PC-3 (cell line): Measurements from ENCODE around the gene STEAP1B. TPM values are rescaled to one million over a fixed set of nuclear protein-coding genes. Genes with fewer than 3 reads are reported as not detected.

Experiments
- ATAC-seq: fragments of 200-7000 bp; cut with Tn5 transposase; 2 replicates; pipeline ENCODE4 v1.9.1; 2020; ENCODE audit warnings: mild to moderate bottlenecking, moderate library complexity
- BruUV-seq: library from RNA; stranded (reverse); fragments of 400-500 nt; replicated peaks from 2 replicates; lab custom pipeline; 2021; lab: Mats Ljungman, UMichigan
- CTCF ChIA-PET: fragments of 300-600 bp; sonication (Branson Sonifier 250); formaldehyde crosslinking; loops from one replicate; lab custom pipeline; 2022; ENCODE audit warnings: antibody characterized with exemption; lab: Charles Lee
- POLR2A ChIA-PET: fragments of 300-600 bp; sonication (Branson Sonifier 250); formaldehyde crosslinking; loops from one replicate; lab custom pipeline; 2022; ENCODE audit warnings: antibody characterized with exemption; ENCODE audit not compliant: unreplicated experiment; lab: Charles Lee
- DNase-seq: peaks from one replicate; pipeline ENCODE4 v3.0.0-alpha.2; 2015
- H2AFZ ChIP-seq: fragments of 300-600 bp; sonication (generic); 2 replicates; pipeline ENCODE4 v1.6.0; 2016; ENCODE audit warnings: antibody characterized with exemption, low read length
- H3F3A ChIP-seq: fragments of 300-600 bp; sonication (generic); one replicate; pipeline ENCODE4 v1.6.0; 2017; ENCODE audit warnings: antibody characterized with exemption, low read length, control low read depth, mild to moderate bottlenecking; ENCODE audit not compliant: unreplicated experiment
- H3K27ac ChIP-seq: fragments of 300-600 bp; sonication (generic); 2 replicates; pipeline ENCODE4 v1.5.1; 2016; ENCODE audit warnings: mild to moderate bottlenecking, low read length
- H3K27me3 ChIP-seq: fragments of 300-600 bp; sonication (generic); 2 replicates; pipeline ENCODE4 v1.6.1; 2016; ENCODE audit warnings: low read length, mixed read lengths
- H3K36me3 ChIP-seq: fragments of 300-600 bp; sonication (generic); 2 replicates; pipeline ENCODE4 v1.6.1; 2016; ENCODE audit warnings: low read depth, mixed run types, low read length, mixed read lengths
- H3K4me1 ChIP-seq: fragments of 300-600 bp; sonication (generic); 2 replicates; pipeline ENCODE4 v1.5.1; 2016; ENCODE audit warnings: low read length; ENCODE audit not compliant: insufficient read depth
- H3K4me2 ChIP-seq: fragments of 300-600 bp; sonication (generic); 2 replicates; pipeline ENCODE4 v1.6.0; 2016; ENCODE audit warnings: low read length
- H3K4me3 ChIP-seq: fragments of 300-600 bp; sonication (generic); 2 replicates; pipeline ENCODE4 v1.5.1; 2016; ENCODE audit warnings: mild to moderate bottlenecking, low read length, mixed read lengths
- H3K79me2 ChIP-seq: fragments of 300-600 bp; sonication (generic); 2 replicates; pipeline ENCODE4 v1.6.1; 2017; ENCODE audit warnings: low read length, mixed read lengths
- H3K9ac ChIP-seq: fragments of 300-600 bp; sonication (generic); 2 replicates; pipeline ENCODE4 v1.6.0; 2016; ENCODE audit warnings: mild to moderate bottlenecking, low read length
- H3K9me2 ChIP-seq: fragments of 300-600 bp; sonication (generic); replicated peaks from 2 replicates; pipeline ENCODE4 v1.6.1; 2016; ENCODE audit warnings: mixed run types, low read length, mixed read lengths
- H3K9me3 ChIP-seq: fragments of 300-600 bp; sonication (generic); 2 replicates; pipeline ENCODE4 v1.6.1; 2016; ENCODE audit warnings: low read length, mixed read lengths
- H4K20me1 ChIP-seq: fragments of 300-600 bp; sonication (generic); 2 replicates; pipeline ENCODE4 v1.6.1; 2016; ENCODE audit warnings: low read length, mixed read lengths
- CTCF ChIP-seq: fragments of 300-600 bp; sonication (generic); conservative IDR thresholded peaks from 2 replicates; pipeline ENCODE4 v1.5.1; 2017; ENCODE audit warnings: antibody characterized with exemption, low read depth, mild to moderate bottlenecking, low read length
- EZH2 ChIP-seq: fragments of 300-600 bp; sonication (generic); IDR thresholded peaks from one replicate; pipeline ENCODE4 v1.6.1; 2017; ENCODE audit warnings: antibody characterized with exemption, mild to moderate bottlenecking, low read length; ENCODE audit not compliant: unreplicated experiment
- EZH2phosphoT487 ChIP-seq: fragments of 300-600 bp; sonication (generic); IDR thresholded peaks from 2 replicates; pipeline ENCODE4 v1.6.1; 2018; ENCODE audit warnings: mild to moderate bottlenecking, antibody characterized with exemption, low read length, borderline replicate concordance
- intact Hi-C: fragments of 100-400 bp; cut with micrococcal nuclease; formaldehyde crosslinking; loops from 2 replicates; pipeline ENCODE4 v1.9.0; 2023
- total RNA-seq: library from RNA; depleted of rRNA; stranded (reverse); fragments of >200 nt; gene quantifications from 2 replicates; pipeline ENCODE4 v1.2.3, GENCODE V29; 2014; rRNA removed

The STEAP1B gene
- total RNA-seq, 1 experiment from 2014 or later = 0.47 TPM

- Histone ChIP-seq H3K4me1 (peaks cover 6% of the 10 kb centered on the region; the same call in 1 of the 2 replicates), H2AFZ (no peak overlapping the region), H3F3A (no peaks in the 10 kb centered on the region), H3K36me3 (no peaks in the 10 kb centered on the region), H3K4me2 (peak overlapping the region; percentile 5; the same call in 1 of the 2 replicates), H3K9me2 (no peaks in the 10 kb centered on the region), H4K20me1 (no peaks in the 10 kb centered on the region), H3K9ac (no peak overlapping the region), H3K9me3 (no peaks in the 10 kb centered on the region), H3K79me2 (no peaks in the 10 kb centered on the region), H3K27ac (no peak overlapping the region), H3K4me3 (no peak overlapping the region), H3K27me3 (no peaks in the 10 kb centered on the region)
- intact Hi-C loops = no loop called here
- no peak for ATAC-seq
- TF ChIP-seq CTCF = no peak
- no peak for TF ChIP-seq EZH2phosphoT487
- no peak for TF ChIP-seq EZH2
- ChIA-PET CTCF (interaction anchor here (0.5 kb wide), 1 partner anchor 17 kb away, joined by 8 read pairs; no protein-coding TSS in a partner anchor), POLR2A (no interaction called here)
- no TSS peak for BruUV-seq
- peak; percentile 20 for DNase-seq
Observed at GRCh38 chr7:22372863-22373262, 127.1 kb downstream of the STEAP1B start.

GRCh38 chr7:22371878-22372277 lies 128.1 kb downstream of the STEAP1B start:
- TF ChIP-seq EZH2phosphoT487 (no peak), CTCF (no peak), EZH2 (no peak)
- no peaks in the 10 kb centered on the region for H3K79me2 ChIP-seq
- no peak overlapping the region for H2AFZ ChIP-seq
- no peak overlapping the region for H3K4me3 ChIP-seq
- no peak overlapping the region for H3K4me2 ChIP-seq
- ChIA-PET CTCF (no interaction called here), POLR2A (interaction anchor here (0.7 kb wide), 1 partner anchor 21 kb away, joined by 3 read pairs; no protein-coding TSS in a partner anchor)
- H3F3A ChIP-seq = no peaks in the 10 kb centered on the region
- no TSS peak for BruUV-seq
- ATAC-seq = no peak
- H3K36me3 ChIP-seq = no peaks in the 10 kb centered on the region
- peaks cover 6% of the 10 kb centered on the region; the same call in 1 of the 2 replicates for H3K4me1 ChIP-seq
- intact Hi-C loops = no loop called here
- H3K9me2 ChIP-seq = no peaks in the 10 kb centered on the region
- no peaks in the 10 kb centered on the region for H4K20me1 ChIP-seq
- DNase-seq = no peak
- no peak overlapping the region for H3K9ac ChIP-seq
- H3K27ac ChIP-seq = no peak overlapping the region
- H3K27me3 ChIP-seq = no peaks in the 10 kb centered on the region
- no peaks in the 10 kb centered on the region for H3K9me3 ChIP-seq

Other genes starting within 250 kb of the STEAP1B start
- gene RAPGEF5, start 143.0 kb downstream of the STEAP1B start, total RNA-seq = 5.6 and 10.8 TPM in 2 replicates
- 110 and 113 TPM in 2 replicates for gene IL6, start 227.0 kb upstream of the STEAP1B start, total RNA-seq